CD4-positive, alpha-beta T cell treated with Interferon gamma for 1 hour (primary cell): Measurements from ENCODE around the gene GUCY2D.

Experiments used
- DNase-seq: peaks from one replicate; pipeline ENCODE4 v3.0.0-alpha.2; 2020

GUCY2D gene

DNA sequence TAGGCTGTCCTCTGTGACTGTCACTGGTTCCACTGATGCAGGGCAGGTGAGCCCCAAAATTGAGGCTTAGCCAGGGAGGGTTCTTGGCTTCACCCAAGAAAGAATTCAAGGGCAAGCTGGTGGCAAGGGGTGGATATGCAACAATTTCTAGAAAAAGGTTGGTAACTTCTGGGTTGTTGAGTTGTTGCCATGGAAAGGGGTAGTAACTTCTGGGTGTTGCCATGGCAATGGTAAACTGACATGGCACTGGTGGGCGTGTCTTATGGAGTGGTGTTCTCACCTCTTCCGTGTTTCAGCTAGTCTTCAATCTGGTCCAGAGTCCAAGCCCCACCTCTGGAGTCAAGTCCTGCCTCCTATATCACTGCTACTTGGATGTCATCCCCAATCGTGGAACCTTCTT, 9.5 kb upstream of the GUCY2D start:
- DNase-seq: peak; percentile 53

DNA sequence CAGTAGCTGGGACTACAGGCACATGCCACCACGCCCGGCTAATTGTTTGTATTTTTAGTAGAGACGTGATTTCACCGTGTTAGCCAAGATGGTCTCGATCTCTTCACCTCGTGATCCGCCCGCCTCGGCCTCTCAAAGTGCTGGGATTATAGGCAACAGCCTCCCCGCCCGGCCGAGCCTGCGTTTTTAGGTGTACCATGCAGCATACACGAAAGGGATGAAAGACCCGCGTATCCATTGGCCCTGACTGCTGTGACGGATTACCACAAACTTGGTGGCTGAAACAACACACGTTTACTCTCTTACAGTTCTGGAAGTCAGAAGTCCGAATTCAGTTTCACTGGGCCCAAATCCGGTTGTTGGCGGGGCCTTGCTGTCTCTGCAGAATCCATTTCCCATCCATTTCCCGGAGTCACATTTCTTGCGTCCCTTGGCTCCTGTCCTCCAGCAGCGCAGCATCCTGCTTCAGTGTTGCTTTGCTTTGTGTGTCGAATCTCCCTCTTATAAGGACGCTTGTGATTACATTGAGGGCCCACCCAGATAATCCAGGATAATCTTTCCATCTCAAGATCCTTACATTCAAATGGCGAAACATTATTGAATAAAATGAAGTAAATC, 8.3 kb upstream of the GUCY2D start:
- no peak for DNase-seq

DNA sequence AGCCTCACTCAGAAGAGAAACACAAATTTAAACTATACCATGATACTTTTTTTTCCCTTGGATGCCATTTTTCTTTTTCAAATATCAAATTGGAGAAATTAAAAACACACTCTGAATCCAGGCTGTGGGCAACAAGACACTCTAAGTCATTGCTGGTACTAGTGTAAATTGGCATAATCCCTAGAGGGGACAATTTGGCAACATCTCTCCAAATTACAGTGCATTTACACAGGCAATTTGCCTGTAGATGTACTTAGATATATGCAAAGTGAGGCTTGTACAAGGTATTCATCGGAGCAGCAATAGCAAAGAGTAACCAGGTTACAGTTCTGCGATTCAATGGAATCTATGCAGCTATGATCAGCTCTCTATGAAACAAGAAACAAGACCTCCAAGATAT, 6.7 kb upstream of the GUCY2D start:
- DNase-seq: no peak

DNA sequence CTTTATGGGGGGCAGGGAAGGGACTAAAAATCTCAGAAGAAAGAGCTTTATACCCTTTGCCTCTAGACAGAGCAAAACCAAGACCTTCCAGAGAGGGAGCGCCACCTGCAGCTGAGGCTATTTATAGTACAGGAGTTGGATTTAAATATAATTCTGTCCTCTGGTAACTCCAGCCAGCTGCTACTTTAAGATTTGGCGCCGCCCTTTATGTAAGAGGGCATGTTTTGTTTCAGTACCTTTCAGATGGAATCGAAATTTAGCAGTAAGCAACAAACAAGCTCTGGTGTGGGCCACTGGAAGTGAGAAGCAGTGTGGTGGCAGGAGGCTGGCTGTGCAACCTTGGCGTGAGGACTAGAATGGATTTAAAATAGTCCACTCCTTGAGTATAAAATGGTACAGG, 5.2 kb upstream of the GUCY2D start:
- DNase-seq: peak; percentile 28

DNA sequence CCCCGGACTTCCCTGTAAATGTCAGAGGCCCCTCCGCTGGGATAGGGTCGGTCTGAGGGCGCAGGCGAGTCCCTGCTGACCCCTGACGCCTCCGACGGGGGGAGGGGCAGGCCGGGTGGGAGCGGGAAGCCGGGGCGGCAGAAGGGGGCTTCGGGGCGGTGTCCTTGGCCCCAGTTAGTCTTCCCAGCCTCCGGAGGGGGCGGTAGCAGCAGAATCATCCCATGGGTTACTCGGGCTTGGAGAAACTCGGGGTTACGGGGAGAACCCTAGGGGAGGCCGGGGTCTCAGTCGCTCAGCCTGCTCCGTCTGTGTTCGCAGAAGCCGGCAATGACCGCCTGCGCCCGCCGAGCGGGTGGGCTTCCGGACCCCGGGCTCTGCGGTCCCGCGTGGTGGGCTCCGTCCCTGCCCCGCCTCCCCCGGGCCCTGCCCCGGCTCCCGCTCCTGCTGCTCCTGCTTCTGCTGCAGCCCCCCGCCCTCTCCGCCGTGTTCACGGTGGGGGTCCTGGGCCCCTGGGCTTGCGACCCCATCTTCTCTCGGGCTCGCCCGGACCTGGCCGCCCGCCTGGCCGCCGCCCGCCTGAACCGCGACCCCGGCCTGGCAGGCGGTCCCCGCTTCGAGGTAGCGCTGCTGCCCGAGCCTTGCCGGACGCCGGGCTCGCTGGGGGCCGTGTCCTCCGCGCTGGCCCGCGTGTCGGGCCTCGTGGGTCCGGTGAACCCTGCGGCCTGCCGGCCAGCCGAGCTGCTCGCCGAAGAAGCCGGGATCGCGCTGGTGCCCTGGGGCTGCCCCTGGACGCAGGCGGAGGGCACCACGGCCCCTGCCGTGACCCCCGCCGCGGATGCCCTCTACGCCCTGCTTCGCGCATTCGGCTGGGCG, 542 bp downstream of the GUCY2D start:
- no peak for DNase-seq

DNA sequence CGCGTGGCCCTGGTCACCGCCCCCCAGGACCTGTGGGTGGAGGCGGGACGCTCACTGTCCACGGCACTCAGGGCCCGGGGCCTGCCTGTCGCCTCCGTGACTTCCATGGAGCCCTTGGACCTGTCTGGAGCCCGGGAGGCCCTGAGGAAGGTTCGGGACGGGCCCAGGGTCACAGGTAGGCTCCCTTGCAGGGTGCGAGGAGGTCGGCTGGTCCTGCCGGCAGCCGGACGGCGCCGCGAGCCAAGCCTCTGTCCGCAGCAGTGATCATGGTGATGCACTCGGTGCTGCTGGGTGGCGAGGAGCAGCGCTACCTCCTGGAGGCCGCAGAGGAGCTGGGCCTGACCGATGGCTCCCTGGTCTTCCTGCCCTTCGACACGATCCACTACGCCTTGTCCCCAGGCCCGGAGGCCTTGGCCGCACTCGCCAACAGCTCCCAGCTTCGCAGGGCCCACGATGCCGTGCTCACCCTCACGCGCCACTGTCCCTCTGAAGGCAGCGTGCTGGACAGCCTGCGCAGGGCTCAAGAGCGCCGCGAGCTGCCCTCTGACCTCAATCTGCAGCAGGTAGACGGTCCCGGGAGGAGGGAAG, 1.3 kb downstream of the GUCY2D start:
- no peak for DNase-seq

DNA sequence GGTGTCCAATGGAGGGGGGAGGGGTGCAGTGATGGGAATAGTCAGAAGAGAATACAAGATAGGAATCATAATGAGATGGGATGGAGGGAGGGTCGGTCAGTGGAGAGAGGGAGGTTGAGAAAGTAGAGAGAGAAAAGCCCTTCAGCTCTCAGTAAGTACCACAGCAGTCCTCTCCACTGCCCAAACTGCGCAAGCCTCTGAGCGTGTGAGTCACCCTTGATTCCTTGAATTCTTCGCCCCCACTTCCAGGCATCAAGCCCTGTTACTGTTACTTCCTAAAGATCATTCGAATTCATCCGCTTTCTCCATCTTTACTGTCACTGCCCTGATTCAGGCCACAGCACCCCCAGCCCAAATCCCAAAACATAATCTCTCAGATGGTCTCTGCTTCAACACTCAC, 2.5 kb downstream of the GUCY2D start:
- no peak for DNase-seq

DNA sequence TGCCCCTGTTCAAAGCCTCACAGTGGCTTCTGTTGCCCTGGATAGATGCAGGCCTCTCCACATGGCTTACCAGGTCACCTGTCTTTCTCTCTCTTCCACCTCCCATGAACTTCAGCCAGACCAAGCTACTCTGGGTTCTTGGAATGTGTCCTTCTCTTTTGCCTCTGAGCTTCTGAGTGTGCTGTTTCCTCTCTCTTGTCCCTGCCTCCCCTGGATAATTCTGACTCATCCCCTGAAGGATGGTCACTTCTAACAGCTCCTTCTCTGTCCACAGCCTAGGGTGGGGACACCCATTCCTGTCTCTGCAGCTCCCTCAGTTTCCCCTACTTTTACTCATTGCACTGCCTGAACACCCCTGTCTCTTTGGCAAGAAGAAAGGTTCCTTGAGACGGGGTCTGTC, 2.9 kb downstream of the GUCY2D start:
- DNase-seq: no peak

DNA sequence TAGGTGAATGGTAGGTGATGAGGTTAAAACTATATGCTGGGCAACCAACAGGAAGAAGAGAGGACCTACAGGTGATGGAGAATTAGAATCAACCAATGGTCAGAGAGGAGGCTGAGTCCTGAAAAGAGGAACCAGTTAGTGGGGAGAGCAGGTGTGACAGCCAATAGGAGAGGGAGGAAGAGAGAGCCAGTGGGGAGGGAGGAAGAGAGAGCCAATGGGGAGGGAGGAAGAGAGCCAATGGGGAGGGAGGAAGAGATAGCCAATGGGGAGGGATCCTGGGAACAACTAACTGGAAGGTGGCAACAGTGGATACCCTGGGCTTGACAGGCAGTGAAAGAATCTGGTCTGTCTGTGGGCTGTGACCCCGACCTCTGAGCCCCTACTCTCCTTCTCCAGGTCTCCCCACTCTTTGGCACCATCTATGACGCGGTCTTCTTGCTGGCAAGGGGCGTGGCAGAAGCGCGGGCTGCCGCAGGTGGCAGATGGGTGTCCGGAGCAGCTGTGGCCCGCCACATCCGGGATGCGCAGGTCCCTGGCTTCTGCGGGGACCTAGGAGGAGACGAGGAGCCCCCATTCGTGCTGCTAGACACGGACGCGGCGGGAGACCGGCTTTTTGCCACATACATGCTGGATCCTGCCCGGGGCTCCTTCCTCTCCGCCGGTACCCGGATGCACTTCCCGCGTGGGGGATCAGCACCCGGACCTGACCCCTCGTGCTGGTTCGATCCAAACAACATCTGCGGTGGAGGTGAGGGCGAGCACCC, 3.7 kb downstream of the GUCY2D start:
- DNase-seq: no peak

DNA sequence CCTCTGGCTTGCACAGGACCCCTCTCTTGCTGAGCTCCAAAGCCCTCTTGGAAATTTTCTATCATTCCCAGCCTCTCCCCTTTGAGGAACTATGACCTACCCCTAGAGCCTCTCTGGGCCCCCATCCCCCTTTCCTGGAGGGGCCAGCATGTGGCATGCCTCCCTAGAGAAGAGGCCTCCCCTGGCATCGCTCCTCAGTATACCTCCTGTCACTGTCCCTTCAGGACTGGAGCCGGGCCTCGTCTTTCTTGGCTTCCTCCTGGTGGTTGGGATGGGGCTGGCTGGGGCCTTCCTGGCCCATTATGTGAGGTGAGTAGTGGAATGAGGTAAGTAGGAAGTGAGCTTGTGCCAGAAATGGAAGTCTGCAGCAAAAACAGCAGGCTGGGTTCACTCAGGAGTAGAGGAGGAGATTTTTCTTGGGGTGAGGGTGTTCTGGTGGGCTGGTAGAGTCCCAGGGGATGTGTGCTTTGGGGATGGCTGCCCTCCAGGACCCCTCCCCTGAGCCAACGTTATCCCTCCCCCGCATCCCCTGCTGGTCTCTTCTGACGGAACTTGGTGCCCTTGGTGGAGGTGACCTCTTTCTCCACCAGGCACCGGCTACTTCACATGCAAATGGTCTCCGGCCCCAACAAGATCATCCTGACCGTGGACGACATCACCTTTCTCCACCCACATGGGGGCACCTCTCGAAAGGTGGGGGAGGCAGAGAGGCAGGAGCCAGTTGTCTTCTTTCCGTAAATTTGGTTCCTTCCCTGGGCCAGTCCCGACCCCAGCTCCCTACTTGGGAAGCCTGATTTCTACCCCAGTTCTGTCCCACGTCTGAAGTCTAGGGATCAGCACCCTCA, 4.6 kb downstream of the GUCY2D start:
- DNase-seq: no peak

DNA sequence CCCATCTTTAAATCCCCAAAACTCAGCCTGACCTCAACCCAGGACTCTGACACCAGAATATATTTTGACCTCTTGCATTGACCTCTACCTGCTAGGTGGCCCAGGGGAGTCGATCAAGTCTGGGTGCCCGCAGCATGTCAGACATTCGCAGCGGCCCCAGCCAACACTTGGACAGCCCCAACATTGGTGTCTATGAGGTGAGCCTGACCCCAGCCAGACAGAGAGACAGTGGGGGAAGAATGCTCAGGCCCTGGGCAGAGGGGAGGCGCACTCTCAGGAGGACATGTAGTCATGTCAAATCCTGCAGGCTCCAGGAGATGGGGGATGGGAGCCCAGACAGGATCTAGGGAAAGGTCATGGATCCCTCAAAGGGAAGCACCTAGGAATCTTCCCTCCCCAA, 5.4 kb downstream of the GUCY2D start:
- DNase-seq: no peak

DNA sequence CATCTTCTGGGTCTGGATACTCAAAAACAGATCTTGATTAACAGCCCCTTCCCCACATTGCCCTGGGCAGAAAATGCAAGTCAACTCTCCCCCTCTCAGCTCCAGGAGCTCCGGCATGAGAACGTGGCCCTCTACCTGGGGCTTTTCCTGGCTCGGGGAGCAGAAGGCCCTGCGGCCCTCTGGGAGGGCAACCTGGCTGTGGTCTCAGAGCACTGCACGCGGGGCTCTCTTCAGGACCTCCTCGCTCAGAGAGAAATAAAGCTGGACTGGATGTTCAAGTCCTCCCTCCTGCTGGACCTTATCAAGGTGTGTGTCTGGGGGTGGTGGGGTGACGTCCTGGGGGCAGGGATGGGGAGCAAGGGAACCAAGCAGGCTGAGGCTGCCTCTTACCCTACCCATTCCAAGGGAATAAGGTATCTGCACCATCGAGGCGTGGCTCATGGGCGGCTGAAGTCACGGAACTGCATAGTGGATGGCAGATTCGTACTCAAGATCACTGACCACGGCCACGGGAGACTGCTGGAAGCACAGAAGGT, 9.7 kb downstream of the GUCY2D start:
- no peak for DNase-seq

DNA sequence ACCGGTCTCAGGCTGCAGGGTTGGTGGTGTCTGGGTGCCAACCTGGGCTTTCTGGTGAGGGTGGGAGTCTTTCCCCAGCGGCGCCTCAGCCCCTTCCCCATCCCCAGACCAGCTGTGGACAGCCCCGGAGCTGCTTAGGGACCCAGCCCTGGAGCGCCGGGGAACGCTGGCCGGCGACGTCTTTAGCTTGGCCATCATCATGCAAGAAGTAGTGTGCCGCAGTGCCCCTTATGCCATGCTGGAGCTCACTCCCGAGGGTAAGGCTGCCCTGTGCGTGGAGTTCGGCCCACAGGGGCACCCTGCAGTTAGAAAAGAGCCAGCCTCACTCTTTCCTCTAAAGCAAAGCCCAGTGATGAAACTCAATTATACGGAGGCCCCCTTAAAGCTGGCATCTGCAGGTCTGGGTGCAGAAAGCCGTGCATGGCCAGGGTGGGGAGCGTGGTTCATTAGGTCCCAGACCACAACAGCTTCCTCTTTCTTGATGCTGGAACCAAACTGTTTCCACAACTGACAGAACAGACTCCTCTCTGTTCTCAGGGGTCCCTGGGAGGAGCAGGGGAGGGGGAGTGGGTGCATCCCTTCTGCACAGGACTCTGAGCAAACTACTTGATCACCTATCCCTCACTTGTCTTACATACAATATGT, 10.7 kb downstream of the GUCY2D start:
- DNase-seq: no peak

DNA sequence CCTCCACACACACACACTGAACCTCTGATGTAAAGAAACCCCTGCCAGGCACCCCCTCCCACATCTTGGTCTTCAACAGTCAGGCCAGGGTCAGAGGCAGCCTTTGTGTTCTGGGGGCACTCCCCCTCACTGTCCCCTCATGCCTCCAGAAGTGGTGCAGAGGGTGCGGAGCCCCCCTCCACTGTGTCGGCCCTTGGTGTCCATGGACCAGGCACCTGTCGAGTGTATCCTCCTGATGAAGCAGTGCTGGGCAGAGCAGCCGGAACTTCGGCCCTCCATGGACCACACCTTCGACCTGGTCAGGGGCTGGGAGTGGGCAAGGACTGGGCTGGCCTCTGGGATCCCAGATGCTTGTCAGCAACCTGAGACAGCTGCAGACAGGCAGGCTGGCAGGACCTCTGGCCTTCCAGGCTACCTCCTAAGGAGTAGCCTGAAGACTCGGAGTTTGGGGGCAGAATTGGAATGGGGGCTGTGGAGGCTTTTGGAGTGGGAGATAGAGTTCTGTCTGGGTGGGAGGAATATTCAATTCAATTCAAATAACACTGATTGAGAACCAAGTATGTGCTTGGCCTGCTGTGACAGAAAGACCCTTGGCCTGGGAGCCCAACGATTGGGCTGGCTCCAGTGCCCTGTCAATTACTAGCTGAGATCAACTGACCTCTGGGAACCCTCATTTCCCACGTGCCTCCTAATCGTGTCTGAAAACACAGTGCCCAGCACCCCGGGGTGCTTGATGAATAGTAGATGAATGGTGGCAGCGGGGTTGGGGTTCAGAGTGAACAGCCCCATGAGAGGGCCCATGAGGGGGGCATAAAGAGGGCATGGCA, 11.5 kb downstream of the GUCY2D start:
- no peak for DNase-seq

DNA sequence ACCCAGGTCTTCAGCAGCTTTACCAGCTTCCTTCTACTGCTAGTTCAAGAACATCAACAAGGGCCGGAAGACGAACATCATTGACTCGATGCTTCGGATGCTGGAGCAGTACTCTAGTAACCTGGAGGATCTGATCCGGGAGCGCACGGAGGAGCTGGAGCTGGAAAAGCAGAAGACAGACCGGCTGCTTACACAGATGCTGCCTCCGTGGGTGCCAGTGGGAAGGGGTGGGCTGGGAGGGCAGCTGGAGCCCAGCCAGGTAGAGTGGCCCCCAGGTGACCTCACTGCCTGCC, 12.1 kb downstream of the GUCY2D start:
- no peak for DNase-seq

DNA sequence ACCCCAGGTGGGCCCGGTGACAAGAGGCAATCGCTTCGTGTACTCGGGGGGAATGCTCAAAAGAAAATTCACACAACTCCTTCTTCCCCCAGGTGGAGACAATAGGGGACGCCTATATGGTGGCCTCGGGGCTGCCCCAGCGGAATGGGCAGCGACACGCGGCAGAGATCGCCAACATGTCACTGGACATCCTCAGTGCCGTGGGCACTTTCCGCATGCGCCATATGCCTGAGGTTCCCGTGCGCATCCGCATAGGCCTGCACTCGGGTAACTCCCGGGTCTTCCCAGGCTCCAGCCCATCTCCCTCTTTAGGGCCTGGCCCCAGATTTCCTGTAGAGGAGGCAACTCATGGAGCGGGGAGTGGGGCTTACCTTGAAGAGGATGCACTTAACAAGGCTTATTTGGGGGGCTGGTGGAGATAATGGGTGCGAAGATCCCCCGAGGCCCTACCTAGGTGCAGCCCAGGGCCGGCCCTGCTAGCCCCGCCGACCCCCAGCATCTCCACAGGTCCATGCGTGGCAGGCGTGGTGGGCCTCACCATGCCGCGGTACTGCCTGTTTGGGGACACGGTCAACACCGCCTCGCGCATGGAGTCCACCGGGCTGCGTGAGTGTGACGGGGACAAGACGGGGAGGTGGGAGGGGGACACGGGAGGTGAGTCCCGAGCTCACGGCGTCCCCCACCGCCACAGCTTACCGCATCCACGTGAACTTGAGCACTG, 13.0 kb downstream of the GUCY2D start:
- no peak for DNase-seq

DNA sequence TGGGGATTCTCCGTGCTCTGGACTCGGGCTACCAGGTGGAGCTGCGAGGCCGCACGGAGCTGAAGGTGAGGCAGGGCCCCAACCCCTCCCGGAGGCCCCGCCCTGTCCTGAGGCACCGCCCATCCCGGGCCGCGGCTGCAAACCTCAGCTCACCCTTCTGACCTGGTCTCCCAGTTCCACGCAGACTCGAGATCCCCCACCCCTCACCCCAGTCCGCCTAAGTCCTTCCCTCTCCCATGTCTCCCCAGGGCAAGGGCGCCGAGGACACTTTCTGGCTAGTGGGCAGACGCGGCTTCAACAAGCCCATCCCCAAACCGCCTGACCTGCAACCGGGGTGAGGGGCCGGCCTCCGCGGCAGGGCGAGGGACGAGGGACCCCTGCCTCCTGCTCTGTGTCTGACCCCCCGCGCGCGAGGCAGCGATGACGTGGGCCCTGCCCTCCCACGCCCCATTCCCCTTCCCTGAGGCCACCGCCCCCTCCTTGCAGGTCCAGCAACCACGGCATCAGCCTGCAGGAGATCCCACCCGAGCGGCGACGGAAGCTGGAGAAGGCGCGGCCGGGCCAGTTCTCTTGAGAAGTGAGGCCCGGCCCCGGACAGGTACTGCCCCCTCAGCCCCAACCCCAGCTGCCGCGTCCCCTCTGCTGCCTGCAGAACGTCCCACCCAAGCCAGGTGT, 13.7 kb downstream of the GUCY2D start:
- DNase-seq: no peak

DNA sequence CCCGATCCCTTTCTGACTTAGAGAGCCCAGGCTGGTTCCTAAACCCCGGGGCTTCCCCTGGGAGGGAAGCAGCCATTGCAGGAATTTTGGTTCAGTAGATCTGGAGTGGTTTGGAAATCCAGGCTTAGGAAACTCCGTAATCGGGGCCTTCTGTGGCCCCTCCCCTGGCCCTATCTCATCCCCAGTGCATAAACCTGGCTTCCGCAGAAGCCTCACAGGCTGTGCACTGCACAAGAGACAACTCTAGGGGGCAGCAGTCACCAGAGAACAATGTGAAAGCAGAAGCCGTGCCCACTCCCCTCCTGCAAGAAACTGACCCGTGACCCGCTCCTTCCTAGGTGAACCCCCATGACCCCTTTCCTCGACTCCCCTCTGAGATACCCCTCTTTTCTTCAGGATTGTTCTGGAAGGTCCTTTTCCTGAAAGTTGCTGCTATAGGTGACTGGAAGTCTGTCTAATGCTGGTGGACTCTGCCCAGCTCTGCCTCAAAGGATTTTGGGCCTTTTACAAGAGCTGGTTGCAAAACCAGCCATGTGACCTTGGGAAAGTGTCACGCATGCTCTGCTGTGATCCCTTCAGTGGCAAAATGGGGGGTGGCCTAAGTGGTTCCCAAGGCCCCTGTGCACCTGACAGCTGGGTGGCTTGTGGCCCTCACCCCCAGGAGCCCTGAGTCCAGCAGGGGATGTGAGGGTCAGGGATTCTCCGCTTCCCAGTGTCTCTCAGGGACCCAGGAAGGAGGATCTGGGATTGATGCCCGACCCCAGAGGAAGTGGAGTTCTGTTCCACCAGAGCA, 14.4 kb downstream of the GUCY2D start:
- DNase-seq: peak; percentile 48

DNA sequence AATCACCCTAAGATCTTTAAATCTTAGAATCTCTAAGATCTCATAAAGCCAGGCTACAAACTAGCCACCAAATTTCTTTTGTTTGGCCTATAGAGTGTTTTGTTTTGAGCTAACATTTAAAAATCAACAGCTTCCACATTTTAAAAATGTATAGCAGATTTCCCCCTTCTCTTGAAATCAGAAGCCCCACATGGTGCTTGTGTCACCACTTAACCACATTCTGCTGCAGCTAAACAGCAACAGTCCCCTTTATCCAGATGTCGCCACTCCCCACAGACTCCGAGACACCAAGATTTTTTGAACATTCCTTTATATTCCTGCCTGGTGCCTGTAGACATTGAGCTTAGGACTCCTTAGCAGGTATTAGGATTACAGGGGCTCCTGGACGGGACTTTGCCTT, 16.0 kb downstream of the GUCY2D start:
- DNase-seq: no peak
